C4-2B (cell line): ENCODE results near the gene KLF2.

ENCODE experiments used
- CTCF ChIP-seq: fragments of 450-650 bp; conservative IDR thresholded peaks from 2 replicates; pipeline ENCODE4 v1.5.1; 2017; ENCODE audit warnings: mild to moderate bottlenecking
- ZFX ChIP-seq: fragments of 450-650 bp; IDR thresholded peaks from 2 replicates; pipeline ENCODE4 v1.6.1; 2017

GRCh38 chr19:16377521-16377920 lies 52.9 kb downstream of the KLF2 start:
- no peak for TF ChIP-seq CTCF
- TF ChIP-seq ZFX, result no peak
